GM21723 (cell line): ENCODE results near the gene OR2A1.
"Not testable (repeated sequence)": the region's sequence is repeated elsewhere in the genome, so short reads cannot be mapped to it uniquely, and the experiment has no call there.

Source experiments
- ATAC-seq: cut with Tn5 transposase; IDR thresholded peaks from one replicate; pipeline ENCODE4 v1.9.1; 2021; ENCODE audit warnings: mild to moderate bottlenecking, moderate library complexity; ENCODE audit not compliant: unreplicated experiment

The OR2A1 gene

GRCh38 chr7:144321677-144322206 lies 9.5 kb downstream of the OR2A1 start:
- not testable (repeated sequence) for ATAC-seq

GRCh38 chr7:144323359-144323758 lies 11.1 kb downstream of the OR2A1 start:
- ATAC-seq = not testable (repeated sequence)

- not testable (repeated sequence) for ATAC-seq
Measured at GRCh38 chr7:144325868-144326267, 13.6 kb downstream of the OR2A1 start.

GRCh38 chr7:144330044-144330443 lies 17.8 kb downstream of the OR2A1 start:
- not testable (repeated sequence) for ATAC-seq

GRCh38 chr7:144331221-144331995 lies 19.2 kb downstream of the OR2A1 start:
- not testable (repeated sequence) for ATAC-seq

- not testable (repeated sequence) for ATAC-seq
Measured at GRCh38 chr7:144331996-144332288, 19.7 kb downstream of the OR2A1 start.

- peak; percentile 34 for ATAC-seq
Measured at GRCh38 chr7:144348625-144349024, 36.4 kb downstream of the OR2A1 start.

GRCh38 chr7:144351667-144352066 lies 39.4 kb downstream of the OR2A1 start:
- ATAC-seq = not testable (repeated sequence)

- peak; percentile 79 for ATAC-seq
Measured at GRCh38 chr7:144355176-144355822, 43.1 kb downstream of the OR2A1 start, which contains the start of gene ARHGEF5. TSS of gene ARHGEF5 (plus strand) at chr7:144355402. CDS start at chr7:144362670, 7,268 bp downstream.

GRCh38 chr7:144356185-144356584 lies 44.0 kb downstream of the OR2A1 start:
- not testable (repeated sequence) for ATAC-seq

GRCh38 chr7:144356860-144357259 lies 44.6 kb downstream of the OR2A1 start:
- not testable (repeated sequence) for ATAC-seq

GRCh38 chr7:144362061-144362460 lies 49.8 kb downstream of the OR2A1 start:
- not testable (repeated sequence) for ATAC-seq

GRCh38 chr7:144365523-144365922 lies 53.3 kb downstream of the OR2A1 start:
- not testable (repeated sequence) for ATAC-seq

GRCh38 chr7:144367250-144367649 lies 55.0 kb downstream of the OR2A1 start:
- ATAC-seq = not testable (repeated sequence)

- not testable (repeated sequence) for ATAC-seq
Measured at GRCh38 chr7:144369221-144369620, 57.0 kb downstream of the OR2A1 start.
